Parathyroid adenoma (tissue), 2 donors: ENCODE data around the gene OR1L8.

Experiments used
- H2AFZ ChIP-seq: fragments of 300-600 bp; sonication (generic); one replicate; pipeline ENCODE4 v1.7.0; 2017; ENCODE audit warnings: antibody characterized with exemption, mild to moderate bottlenecking
- H3K27ac ChIP-seq: fragments of 300-600 bp; sonication (generic); one replicate; pipeline ENCODE4 v1.7.0; 2017
- H3K27me3 ChIP-seq: fragments of 300-600 bp; sonication (generic); one replicate; pipeline ENCODE4 v1.7.0; 2017; ENCODE audit warnings: low read length; ENCODE audit not compliant: control insufficient read depth, insufficient read depth
- H3K36me3 ChIP-seq: fragments of 300-600 bp; sonication (generic); one replicate; pipeline ENCODE4 v1.7.0; 2017; ENCODE audit warnings: low read length; ENCODE audit not compliant: control insufficient read depth, insufficient read depth
- H3K4me1 ChIP-seq: fragments of 300-600 bp; sonication (generic); one replicate; pipeline ENCODE4 v1.7.0; 2017; ENCODE audit warnings: control low read depth
- H3K4me2 ChIP-seq: fragments of 300-600 bp; sonication (generic); one replicate; pipeline ENCODE4 v1.7.0; 2017; ENCODE audit warnings: low read length
- H3K4me3 ChIP-seq: fragments of 300-600 bp; sonication (generic); one replicate; pipeline ENCODE4 v1.7.0; 2017; ENCODE audit warnings: low read depth, low read length
- H3K79me2 ChIP-seq: fragments of 300-600 bp; sonication (generic); one replicate; pipeline ENCODE4 v1.7.0; 2017; ENCODE audit warnings: control low read depth
- H3K9ac ChIP-seq: fragments of 300-600 bp; sonication (generic); one replicate; pipeline ENCODE4 v1.7.0; 2017; ENCODE audit warnings: mild to moderate bottlenecking
- H3K9me3 ChIP-seq: fragments of 300-600 bp; sonication (generic); one replicate; pipeline ENCODE4 v1.7.0; 2017; ENCODE audit warnings: low read length; ENCODE audit not compliant: control insufficient read depth
- CTCF ChIP-seq: fragments of 300-600 bp; sonication (generic); IDR thresholded peaks from one replicate; pipeline ENCODE4 v1.7.0; 2017; ENCODE audit warnings: antibody characterized with exemption, mild to moderate bottlenecking
- donor health status: primary hyperparathyroidism.

The OR1L8 gene

GRCh38 chr9:122605691-122606090 lies 22.5 kb upstream of the OR1L8 start:
- Histone ChIP-seq H3K9ac (no peak overlapping the region), H3K36me3 (no peaks in the 10 kb centered on the region), H3K4me2 (no peak overlapping the region), H3K9me3 (no peaks in the 10 kb centered on the region), H3K27ac (no peak overlapping the region), H3K79me2 (no peaks in the 10 kb centered on the region), H3K4me3 (no peak overlapping the region), H3K4me1 (no peaks in the 10 kb centered on the region), H2AFZ (no peak overlapping the region), H3K27me3 (no peaks in the 10 kb centered on the region)
- no peak for TF ChIP-seq CTCF

GRCh38 chr9:122580360-122580759 lies 2.8 kb downstream of the OR1L8 start:
- H3K36me3 ChIP-seq: no peaks in the 10 kb centered on the region
- no peaks in the 10 kb centered on the region for H3K4me1 ChIP-seq
- H3K4me2 ChIP-seq: no peak overlapping the region
- no peak overlapping the region for H3K27ac ChIP-seq
- no peaks in the 10 kb centered on the region for H3K79me2 ChIP-seq
- H2AFZ ChIP-seq: no peak overlapping the region
- no peak overlapping the region for H3K9ac ChIP-seq
- H3K27me3 ChIP-seq: no peaks in the 10 kb centered on the region
- H3K4me3 ChIP-seq: no peak overlapping the region
- TF ChIP-seq CTCF: no peak
- no peaks in the 10 kb centered on the region for H3K9me3 ChIP-seq

- TF ChIP-seq CTCF: no peak
- Histone ChIP-seq H2AFZ (no peak overlapping the region), H3K27me3 (no peaks in the 10 kb centered on the region), H3K9ac (no peak overlapping the region), H3K27ac (no peak overlapping the region), H3K4me3 (no peak overlapping the region), H3K4me2 (no peak overlapping the region), H3K4me1 (no peaks in the 10 kb centered on the region), H3K9me3 (no peaks in the 10 kb centered on the region), H3K79me2 (no peaks in the 10 kb centered on the region), H3K36me3 (no peaks in the 10 kb centered on the region)
Measured at GRCh38 chr9:122579874-122580273, 3.3 kb downstream of the OR1L8 start.

GRCh38 chr9:122572456-122572855 lies 10.7 kb downstream of the OR1L8 start:
- no peaks in the 10 kb centered on the region for H3K36me3 ChIP-seq
- H2AFZ ChIP-seq: no peak overlapping the region
- no peak overlapping the region for H3K4me3 ChIP-seq
- no peaks in the 10 kb centered on the region for H3K27me3 ChIP-seq
- H3K4me1 ChIP-seq: no peaks in the 10 kb centered on the region
- no peaks in the 10 kb centered on the region for H3K9me3 ChIP-seq
- no peaks in the 10 kb centered on the region for H3K79me2 ChIP-seq
- no peak overlapping the region for H3K27ac ChIP-seq
- H3K9ac ChIP-seq: no peak overlapping the region
- H3K4me2 ChIP-seq: no peak overlapping the region
- TF ChIP-seq CTCF: no peak

GRCh38 chr9:122567901-122568300 lies 15.3 kb downstream of the OR1L8 start:
- no peak overlapping the region for H3K4me2 ChIP-seq
- H3K4me3 ChIP-seq: no peak overlapping the region
- H3K27ac ChIP-seq: no peak overlapping the region
- no peaks in the 10 kb centered on the region for H3K79me2 ChIP-seq
- no peaks in the 10 kb centered on the region for H3K9me3 ChIP-seq
- H3K27me3 ChIP-seq: no peaks in the 10 kb centered on the region
- H2AFZ ChIP-seq: no peak overlapping the region
- no peaks in the 10 kb centered on the region for H3K4me1 ChIP-seq
- no peaks in the 10 kb centered on the region for H3K36me3 ChIP-seq
- H3K9ac ChIP-seq: no peak overlapping the region
- TF ChIP-seq CTCF: no peak
